PFSK-1 (cell line): ENCODE measurements around the gene FZR1.

Source experiments
- FOXP2 ChIP-seq: optimal IDR thresholded peaks from 2 replicates; pipeline ENCODE3; 2011; ENCODE audit warnings: borderline replicate concordance, control low read depth, inconsistent platforms; ENCODE audit not compliant: insufficient read depth; ENCODE audit errors: extremely low read length, extremely low read depth
- POLR2AphosphoS5 ChIP-seq: IDR thresholded peaks from 2 replicates; pipeline ENCODE4 v1.6.1; 2012; ENCODE audit warnings: low read depth, mild to moderate bottlenecking, control low read depth, low read length, moderate library complexity
- SIN3A ChIP-seq: IDR thresholded peaks from 2 replicates; pipeline ENCODE4 v1.6.1; 2012; ENCODE audit warnings: mild to moderate bottlenecking, low read length, moderate library complexity, borderline replicate concordance; ENCODE audit not compliant: insufficient read depth
- TAF1 ChIP-seq: IDR thresholded peaks from 2 replicates; pipeline ENCODE4 v1.6.1; 2012; ENCODE audit warnings: low read length, control low read depth, borderline replicate concordance; ENCODE audit not compliant: insufficient read depth
- TF ChIP-seq, protein P1 (sequence below), 2 experiments: IDR thresholded peaks; 2 replicates each; pipeline versions ENCODE4 v1.6.1 to v1.8.0; 2011 to 2012; ENCODE audit warnings: low read depth in 2 of 2, low read length in 2 of 2, control low read depth in 1 of 2, inconsistent platforms in 1 of 2, mild to moderate bottlenecking in 1 of 2, moderate library complexity in 1 of 2; ENCODE audit not compliant: insufficient read depth in 1 of 2

Gene FZR1

DNA sequence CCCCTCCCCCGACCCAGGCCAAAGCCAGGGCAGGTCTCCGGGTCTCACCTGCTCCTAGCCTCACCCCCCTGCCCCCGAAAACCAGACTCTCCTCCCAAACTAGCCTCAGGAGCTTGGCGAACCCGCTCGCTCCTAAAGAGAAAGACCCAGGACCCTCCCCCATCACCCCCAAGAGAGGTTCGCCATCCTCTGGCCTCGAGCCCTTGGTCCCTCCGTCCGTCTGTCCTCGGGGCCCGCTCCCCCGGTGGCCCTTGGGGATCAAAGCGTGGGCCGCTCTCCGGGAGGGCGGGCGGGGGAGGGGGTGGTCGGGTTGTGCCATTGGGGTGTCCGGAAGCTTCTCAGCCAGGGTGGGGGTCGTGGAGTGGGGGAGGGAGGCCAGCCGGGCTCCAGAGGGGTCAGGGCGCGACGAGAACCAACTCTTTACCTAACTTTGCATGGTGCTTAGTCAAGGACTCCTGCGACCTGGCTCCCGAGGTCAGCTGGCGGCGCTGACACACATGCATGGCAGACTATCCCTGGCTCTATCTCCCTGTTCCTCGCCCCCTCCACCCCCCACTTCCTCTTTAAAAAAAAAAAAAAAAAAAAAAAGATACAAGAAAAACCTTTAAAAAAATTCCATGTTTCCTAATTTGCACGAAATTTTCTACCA, 41.4 kb upstream of the FZR1 start:
- TF ChIP-seq, protein P1, sequence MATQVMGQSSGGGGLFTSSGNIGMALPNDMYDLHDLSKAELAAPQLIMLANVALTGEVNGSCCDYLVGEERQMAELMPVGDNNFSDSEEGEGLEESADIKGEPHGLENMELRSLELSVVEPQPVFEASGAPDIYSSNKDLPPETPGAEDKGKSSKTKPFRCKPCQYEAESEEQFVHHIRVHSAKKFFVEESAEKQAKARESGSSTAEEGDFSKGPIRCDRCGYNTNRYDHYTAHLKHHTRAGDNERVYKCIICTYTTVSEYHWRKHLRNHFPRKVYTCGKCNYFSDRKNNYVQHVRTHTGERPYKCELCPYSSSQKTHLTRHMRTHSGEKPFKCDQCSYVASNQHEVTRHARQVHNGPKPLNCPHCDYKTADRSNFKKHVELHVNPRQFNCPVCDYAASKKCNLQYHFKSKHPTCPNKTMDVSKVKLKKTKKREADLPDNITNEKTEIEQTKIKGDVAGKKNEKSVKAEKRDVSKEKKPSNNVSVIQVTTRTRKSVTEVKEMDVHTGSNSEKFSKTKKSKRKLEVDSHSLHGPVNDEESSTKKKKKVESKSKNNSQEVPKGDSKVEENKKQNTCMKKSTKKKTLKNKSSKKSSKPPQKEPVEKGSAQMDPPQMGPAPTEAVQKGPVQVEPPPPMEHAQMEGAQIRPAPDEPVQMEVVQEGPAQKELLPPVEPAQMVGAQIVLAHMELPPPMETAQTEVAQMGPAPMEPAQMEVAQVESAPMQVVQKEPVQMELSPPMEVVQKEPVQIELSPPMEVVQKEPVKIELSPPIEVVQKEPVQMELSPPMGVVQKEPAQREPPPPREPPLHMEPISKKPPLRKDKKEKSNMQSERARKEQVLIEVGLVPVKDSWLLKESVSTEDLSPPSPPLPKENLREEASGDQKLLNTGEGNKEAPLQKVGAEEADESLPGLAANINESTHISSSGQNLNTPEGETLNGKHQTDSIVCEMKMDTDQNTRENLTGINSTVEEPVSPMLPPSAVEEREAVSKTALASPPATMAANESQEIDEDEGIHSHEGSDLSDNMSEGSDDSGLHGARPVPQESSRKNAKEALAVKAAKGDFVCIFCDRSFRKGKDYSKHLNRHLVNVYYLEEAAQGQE (IDR thresholded peaks at IDR 0.05; ENCODE audit: insufficient read depth in 1 of 2, low read depth in 2 of 2, low read length in 2 of 2) = no peak
- no peak for TF ChIP-seq POLR2AphosphoS5
- no peak for TF ChIP-seq TAF1
- no peak for TF ChIP-seq SIN3A
- TF ChIP-seq FOXP2 = no peak

DNA sequence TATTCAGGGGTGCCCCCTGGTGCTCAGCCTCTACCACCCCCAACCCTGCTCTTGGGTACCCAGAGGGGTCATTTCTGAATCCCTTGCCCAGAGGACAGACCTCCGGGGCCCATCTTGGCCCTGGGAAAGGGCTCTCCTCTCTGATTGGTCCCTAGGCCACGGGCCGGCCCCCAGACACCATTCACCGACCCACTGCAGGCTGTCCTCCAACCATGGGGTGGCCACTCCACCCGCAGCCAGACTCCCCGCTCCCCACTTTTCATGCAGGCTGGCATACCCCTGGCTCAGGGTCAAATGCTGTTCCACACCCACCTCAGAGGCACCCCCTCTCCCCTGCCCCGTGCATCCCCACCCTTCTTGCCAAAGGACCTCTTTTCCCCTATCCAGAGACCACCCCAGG, 40.6 kb upstream of the FZR1 start:
- TF ChIP-seq POLR2AphosphoS5 (no peak), SIN3A (no peak), TAF1 (no peak), FOXP2 (no peak)
- TF ChIP-seq, protein P1 (IDR thresholded peaks at IDR 0.05; ENCODE audit: insufficient read depth in 1 of 2, low read depth in 2 of 2, low read length in 2 of 2) = no peak

DNA sequence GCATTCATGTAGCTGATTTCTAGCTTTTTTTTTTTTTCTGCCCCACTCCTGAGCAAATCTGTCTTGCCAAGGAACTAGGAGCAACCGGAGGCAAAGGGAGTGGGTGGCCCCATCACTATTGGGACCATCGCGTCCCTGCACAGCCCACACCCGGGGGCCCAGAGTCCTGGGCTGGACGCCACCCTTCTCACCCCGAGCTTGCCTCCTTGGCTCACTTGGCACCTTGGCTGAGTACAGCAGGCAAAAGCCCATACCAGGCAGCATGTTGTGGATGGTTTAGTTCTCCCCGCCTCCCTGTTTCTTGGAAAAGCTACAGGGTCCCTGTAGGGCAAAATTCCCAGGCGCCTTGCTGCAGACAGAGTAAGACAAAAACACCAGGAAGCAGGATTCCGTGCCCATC, 39.5 kb upstream of the FZR1 start:
- TF ChIP-seq, protein P1 (IDR thresholded peaks at IDR 0.05; ENCODE audit: insufficient read depth in 1 of 2, low read depth in 2 of 2, low read length in 2 of 2) = no peak
- TF ChIP-seq POLR2AphosphoS5 = no peak
- TF ChIP-seq FOXP2 = no peak
- TF ChIP-seq SIN3A = no peak
- no peak for TF ChIP-seq TAF1

DNA sequence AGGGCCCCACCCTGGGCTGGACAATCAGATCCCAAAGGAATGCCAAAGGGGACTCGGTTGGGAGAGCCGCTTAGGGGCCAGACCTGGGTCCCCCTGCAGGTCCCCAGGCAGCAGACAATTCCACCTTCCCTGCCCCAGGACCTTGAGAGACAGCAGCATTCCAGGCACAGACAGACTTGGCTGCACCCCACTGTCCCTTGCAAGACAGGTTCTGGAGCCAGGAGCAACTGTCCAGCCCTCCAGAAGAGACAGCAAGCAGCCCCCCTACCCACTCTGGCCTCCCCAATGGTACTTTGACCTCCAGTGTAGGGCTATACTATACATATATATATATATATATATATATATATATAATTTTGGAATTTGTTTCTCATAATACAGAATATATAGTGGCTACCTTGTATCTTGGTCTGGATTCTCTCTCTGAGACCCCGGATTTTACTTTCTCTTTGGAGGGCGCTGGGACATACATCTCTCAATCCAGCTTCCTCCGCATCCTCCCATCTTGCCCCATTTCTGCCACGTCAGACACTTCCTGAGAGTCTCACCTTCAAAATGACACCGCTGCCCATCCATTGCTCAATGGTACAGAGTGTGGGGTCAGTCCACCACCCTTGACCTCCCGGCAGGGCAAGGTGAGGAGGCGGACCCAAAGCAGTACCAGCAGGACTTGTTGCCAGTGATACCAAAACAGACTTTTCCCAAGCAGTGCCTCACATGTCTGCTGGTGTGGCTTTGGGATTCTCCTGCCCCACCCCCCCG, 38.5 kb upstream of the FZR1 start:
- no peak for TF ChIP-seq FOXP2
- TF ChIP-seq POLR2AphosphoS5 = 0 out of 2 replicates have a peak, but pooled peaks have one; percentile 7

DNA sequence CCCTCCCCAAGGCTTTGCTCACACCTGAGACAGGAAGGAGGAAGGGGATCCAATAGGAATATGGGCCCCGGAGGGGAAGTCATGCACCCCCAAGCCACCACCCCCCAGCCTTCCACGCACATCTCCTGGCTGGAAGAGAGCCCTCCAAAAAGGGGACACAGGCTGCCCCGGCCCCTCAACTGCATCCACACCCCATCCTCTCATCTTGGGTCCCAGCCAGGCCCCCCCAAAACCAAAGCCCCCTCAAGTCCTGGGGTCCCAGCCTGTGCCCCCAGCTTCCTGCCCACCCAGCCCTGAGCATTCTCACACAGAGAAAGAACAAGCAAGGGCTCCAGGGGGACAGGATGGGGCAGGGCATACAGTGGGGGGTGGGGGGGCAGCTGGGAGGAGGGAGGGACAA, 37.9 kb upstream of the FZR1 start:
- 0 out of 2 replicates have a peak, but pooled peaks have one; percentile 7 for TF ChIP-seq POLR2AphosphoS5
- no peak for TF ChIP-seq FOXP2
